WTC11 (cell line): ENCODE measurements around the gene HMGXB4. TPM values are rescaled to one million over a fixed set of nuclear protein-coding genes. Genes with fewer than 3 reads are reported as not detected.

Experiments used
- CBFB ChIP-seq: sonication (generic); formaldehyde crosslinking; IDR thresholded peaks from 2 replicates; pipeline ENCODE4 v1.8.1; 2022; ENCODE audit warnings: mild to moderate bottlenecking, low read depth, missing genetic modification reagents
- CREM ChIP-seq: sonication (generic); formaldehyde crosslinking; IDR thresholded peaks from 2 replicates; pipeline ENCODE4 v1.8.1; 2022; ENCODE audit warnings: mild to moderate bottlenecking, missing genetic modification reagents, moderate library complexity
- ESRRA ChIP-seq: sonication (generic); formaldehyde crosslinking; IDR thresholded peaks from 2 replicates; pipeline ENCODE4 v1.8.1; 2022; ENCODE audit warnings: mild to moderate bottlenecking, missing genetic modification reagents, borderline replicate concordance
- JUN ChIP-seq: sonication (generic); formaldehyde crosslinking; IDR thresholded peaks from 2 replicates; pipeline ENCODE4 v1.8.0; 2023; ENCODE audit warnings: mild to moderate bottlenecking, missing genetic modification reagents
- NFYB ChIP-seq: sonication (generic); formaldehyde crosslinking; conservative IDR thresholded peaks from 2 replicates; pipeline ENCODE4 v1.8.0; 2022; ENCODE audit warnings: low read depth, missing genetic modification reagents
- NR2C2 ChIP-seq: sonication (generic); formaldehyde crosslinking; IDR thresholded peaks from 2 replicates; pipeline ENCODE4 v1.8.0; 2022; ENCODE audit warnings: mild to moderate bottlenecking, missing genetic modification reagents
- SMAD3 ChIP-seq: sonication (generic); formaldehyde crosslinking; IDR thresholded peaks from 2 replicates; pipeline ENCODE4 v1.8.0; 2022; ENCODE audit warnings: missing genetic modification reagents, mild to moderate bottlenecking, borderline replicate concordance
- SP1 ChIP-seq: sonication (generic); formaldehyde crosslinking; conservative IDR thresholded peaks from 2 replicates; pipeline ENCODE4 v1.8.1; 2022; ENCODE audit warnings: missing genetic modification reagents
- total RNA-seq: library from RNA; stranded (reverse); gene quantifications from 3 replicates; pipeline ENCODE4 v1.2.3, GENCODE V29; 2021
- TF ChIP-seq, protein P1 (sequence below): sonication (generic); formaldehyde crosslinking; IDR thresholded peaks from 2 replicates; pipeline ENCODE4 v1.8.1; 2023; ENCODE audit warnings: mild to moderate bottlenecking, missing genetic modification reagents, borderline replicate concordance
- TF ChIP-seq, protein P2 (sequence below): sonication (generic); formaldehyde crosslinking; conservative IDR thresholded peaks from 2 replicates; pipeline ENCODE4 v1.8.1; 2023; ENCODE audit warnings: mild to moderate bottlenecking, low read depth, missing genetic modification reagents, moderate library complexity
- TF ChIP-seq, protein P3 (sequence below): fragments of 250-450 bp; sonication (Bioruptor Pico); IDR thresholded peaks from 2 replicates; pipeline ENCODE4 v1.9.0; 2021; ENCODE audit warnings: mild to moderate bottlenecking
- TF ChIP-seq, protein P4 (sequence below): sonication (generic); formaldehyde crosslinking; IDR thresholded peaks from 2 replicates; pipeline ENCODE4 v1.8.0; 2022; ENCODE audit warnings: mild to moderate bottlenecking, missing genetic modification reagents
- TF ChIP-seq, protein P5 (sequence below): sonication (generic); formaldehyde crosslinking; IDR thresholded peaks from 2 replicates; pipeline ENCODE4 v1.8.0; 2022; ENCODE audit warnings: mild to moderate bottlenecking, missing genetic modification reagents
- TF ChIP-seq, protein P6 (sequence below): sonication (generic); formaldehyde crosslinking; IDR thresholded peaks from 2 replicates; pipeline ENCODE4 v1.8.1; 2023; ENCODE audit warnings: mild to moderate bottlenecking, missing genetic modification reagents
- TF ChIP-seq, protein P7 (sequence below): sonication (generic); formaldehyde crosslinking; conservative IDR thresholded peaks from 2 replicates; pipeline ENCODE4 v1.8.1; 2022; ENCODE audit warnings: mild to moderate bottlenecking, missing genetic modification reagents
- TF ChIP-seq, protein P8 (sequence below): sonication (generic); formaldehyde crosslinking; IDR thresholded peaks from 2 replicates; pipeline ENCODE4 v1.8.0; 2023; ENCODE audit warnings: missing genetic modification reagents, mild to moderate bottlenecking, borderline replicate concordance

Gene HMGXB4
- total RNA-seq, 1 experiment from 2014 or later: 42.1 TPM

DNA sequence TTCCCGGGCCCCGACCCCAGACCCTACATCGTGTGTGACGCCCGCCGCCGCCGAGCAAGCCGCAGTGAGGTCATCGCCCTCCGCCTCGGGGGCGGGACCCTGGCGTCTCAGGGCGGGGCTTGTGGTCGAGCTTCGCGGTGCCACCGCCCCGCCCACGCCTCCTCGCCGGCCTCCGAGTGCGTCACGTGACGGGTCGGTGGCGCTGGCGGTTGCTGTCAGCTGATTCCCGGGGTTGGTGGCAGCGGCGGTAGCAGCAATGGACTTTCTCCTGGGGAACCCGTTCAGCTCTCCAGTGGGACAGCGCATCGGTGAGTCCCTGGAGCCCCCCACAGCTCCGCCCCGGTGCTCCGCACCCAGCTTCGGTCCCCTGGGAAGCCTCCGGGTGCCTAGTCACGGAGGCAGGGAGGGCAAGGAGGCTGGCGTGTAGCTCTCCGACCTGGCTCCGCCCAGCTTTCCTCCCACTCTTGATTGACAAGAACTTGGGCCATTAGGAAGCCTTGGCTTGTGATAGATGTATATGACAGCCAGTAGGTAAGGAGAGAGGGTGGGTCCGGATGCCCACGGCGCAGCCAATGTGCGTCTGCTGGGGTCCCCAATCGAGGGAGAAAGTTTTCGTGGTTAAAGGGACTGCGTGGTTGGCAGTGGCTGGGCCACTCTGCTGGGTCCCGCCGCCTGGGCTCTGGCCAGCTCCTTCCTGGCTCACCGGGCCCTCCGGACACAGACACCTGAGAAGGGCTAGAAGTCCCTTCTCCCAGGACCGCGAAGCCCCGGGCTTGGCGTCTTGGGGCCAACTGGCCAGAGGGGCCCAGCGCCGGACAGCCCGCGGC lies 42.6 kb downstream of the HMGXB4 start, which contains the start of gene TOM1 (continued):
- TF ChIP-seq, protein P1, sequence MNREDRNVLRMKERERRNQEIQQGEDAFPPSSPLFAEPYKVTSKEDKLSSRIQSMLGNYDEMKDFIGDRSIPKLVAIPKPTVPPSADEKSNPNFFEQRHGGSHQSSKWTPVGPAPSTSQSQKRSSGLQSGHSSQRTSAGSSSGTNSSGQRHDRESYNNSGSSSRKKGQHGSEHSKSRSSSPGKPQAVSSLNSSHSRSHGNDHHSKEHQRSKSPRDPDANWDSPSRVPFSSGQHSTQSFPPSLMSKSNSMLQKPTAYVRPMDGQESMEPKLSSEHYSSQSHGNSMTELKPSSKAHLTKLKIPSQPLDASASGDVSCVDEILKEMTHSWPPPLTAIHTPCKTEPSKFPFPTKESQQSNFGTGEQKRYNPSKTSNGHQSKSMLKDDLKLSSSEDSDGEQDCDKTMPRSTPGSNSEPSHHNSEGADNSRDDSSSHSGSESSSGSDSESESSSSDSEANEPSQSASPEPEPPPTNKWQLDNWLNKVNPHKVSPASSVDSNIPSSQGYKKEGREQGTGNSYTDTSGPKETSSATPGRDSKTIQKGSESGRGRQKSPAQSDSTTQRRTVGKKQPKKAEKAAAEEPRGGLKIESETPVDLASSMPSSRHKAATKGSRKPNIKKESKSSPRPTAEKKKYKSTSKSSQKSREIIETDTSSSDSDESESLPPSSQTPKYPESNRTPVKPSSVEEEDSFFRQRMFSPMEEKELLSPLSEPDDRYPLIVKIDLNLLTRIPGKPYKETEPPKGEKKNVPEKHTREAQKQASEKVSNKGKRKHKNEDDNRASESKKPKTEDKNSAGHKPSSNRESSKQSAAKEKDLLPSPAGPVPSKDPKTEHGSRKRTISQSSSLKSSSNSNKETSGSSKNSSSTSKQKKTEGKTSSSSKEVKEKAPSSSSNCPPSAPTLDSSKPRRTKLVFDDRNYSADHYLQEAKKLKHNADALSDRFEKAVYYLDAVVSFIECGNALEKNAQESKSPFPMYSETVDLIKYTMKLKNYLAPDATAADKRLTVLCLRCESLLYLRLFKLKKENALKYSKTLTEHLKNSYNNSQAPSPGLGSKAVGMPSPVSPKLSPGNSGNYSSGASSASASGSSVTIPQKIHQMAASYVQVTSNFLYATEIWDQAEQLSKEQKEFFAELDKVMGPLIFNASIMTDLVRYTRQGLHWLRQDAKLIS (CRISPR knock-in tag): no peak
- TF ChIP-seq, protein P2, sequence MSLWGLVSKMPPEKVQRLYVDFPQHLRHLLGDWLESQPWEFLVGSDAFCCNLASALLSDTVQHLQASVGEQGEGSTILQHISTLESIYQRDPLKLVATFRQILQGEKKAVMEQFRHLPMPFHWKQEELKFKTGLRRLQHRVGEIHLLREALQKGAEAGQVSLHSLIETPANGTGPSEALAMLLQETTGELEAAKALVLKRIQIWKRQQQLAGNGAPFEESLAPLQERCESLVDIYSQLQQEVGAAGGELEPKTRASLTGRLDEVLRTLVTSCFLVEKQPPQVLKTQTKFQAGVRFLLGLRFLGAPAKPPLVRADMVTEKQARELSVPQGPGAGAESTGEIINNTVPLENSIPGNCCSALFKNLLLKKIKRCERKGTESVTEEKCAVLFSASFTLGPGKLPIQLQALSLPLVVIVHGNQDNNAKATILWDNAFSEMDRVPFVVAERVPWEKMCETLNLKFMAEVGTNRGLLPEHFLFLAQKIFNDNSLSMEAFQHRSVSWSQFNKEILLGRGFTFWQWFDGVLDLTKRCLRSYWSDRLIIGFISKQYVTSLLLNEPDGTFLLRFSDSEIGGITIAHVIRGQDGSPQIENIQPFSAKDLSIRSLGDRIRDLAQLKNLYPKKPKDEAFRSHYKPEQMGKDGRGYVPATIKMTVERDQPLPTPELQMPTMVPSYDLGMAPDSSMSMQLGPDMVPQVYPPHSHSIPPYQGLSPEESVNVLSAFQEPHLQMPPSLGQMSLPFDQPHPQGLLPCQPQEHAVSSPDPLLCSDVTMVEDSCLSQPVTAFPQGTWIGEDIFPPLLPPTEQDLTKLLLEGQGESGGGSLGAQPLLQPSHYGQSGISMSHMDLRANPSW: no peak
- TF ChIP-seq, protein P3, sequence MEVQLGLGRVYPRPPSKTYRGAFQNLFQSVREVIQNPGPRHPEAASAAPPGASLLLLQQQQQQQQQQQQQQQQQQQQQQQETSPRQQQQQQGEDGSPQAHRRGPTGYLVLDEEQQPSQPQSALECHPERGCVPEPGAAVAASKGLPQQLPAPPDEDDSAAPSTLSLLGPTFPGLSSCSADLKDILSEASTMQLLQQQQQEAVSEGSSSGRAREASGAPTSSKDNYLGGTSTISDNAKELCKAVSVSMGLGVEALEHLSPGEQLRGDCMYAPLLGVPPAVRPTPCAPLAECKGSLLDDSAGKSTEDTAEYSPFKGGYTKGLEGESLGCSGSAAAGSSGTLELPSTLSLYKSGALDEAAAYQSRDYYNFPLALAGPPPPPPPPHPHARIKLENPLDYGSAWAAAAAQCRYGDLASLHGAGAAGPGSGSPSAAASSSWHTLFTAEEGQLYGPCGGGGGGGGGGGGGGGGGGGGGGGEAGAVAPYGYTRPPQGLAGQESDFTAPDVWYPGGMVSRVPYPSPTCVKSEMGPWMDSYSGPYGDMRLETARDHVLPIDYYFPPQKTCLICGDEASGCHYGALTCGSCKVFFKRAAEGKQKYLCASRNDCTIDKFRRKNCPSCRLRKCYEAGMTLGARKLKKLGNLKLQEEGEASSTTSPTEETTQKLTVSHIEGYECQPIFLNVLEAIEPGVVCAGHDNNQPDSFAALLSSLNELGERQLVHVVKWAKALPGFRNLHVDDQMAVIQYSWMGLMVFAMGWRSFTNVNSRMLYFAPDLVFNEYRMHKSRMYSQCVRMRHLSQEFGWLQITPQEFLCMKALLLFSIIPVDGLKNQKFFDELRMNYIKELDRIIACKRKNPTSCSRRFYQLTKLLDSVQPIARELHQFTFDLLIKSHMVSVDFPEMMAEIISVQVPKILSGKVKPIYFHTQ: no peak
- TF ChIP-seq JUN (CRISPR knock-in tag) (0 out of 2 replicates have a peak, but pooled peaks have one; percentile 25), ESRRA (CRISPR knock-in tag) (no peak), NFYB (CRISPR knock-in tag) (peak; percentile 99), CREM (CRISPR knock-in tag) (no peak), SP1 (peak; percentile 95), SMAD3 (no peak), CBFB (CRISPR knock-in tag) (peak; percentile 92), NR2C2 (CRISPR knock-in tag) (no peak)
- TF ChIP-seq, protein P4, sequence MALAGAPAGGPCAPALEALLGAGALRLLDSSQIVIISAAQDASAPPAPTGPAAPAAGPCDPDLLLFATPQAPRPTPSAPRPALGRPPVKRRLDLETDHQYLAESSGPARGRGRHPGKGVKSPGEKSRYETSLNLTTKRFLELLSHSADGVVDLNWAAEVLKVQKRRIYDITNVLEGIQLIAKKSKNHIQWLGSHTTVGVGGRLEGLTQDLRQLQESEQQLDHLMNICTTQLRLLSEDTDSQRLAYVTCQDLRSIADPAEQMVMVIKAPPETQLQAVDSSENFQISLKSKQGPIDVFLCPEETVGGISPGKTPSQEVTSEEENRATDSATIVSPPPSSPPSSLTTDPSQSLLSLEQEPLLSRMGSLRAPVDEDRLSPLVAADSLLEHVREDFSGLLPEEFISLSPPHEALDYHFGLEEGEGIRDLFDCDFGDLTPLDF (CRISPR knock-in tag): no peak
- TF ChIP-seq, protein P5, sequence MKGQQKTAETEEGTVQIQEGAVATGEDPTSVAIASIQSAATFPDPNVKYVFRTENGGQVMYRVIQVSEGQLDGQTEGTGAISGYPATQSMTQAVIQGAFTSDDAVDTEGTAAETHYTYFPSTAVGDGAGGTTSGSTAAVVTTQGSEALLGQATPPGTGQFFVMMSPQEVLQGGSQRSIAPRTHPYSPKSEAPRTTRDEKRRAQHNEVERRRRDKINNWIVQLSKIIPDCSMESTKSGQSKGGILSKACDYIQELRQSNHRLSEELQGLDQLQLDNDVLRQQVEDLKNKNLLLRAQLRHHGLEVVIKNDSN (CRISPR knock-in tag): peak; percentile 100
- TF ChIP-seq, protein P6, sequence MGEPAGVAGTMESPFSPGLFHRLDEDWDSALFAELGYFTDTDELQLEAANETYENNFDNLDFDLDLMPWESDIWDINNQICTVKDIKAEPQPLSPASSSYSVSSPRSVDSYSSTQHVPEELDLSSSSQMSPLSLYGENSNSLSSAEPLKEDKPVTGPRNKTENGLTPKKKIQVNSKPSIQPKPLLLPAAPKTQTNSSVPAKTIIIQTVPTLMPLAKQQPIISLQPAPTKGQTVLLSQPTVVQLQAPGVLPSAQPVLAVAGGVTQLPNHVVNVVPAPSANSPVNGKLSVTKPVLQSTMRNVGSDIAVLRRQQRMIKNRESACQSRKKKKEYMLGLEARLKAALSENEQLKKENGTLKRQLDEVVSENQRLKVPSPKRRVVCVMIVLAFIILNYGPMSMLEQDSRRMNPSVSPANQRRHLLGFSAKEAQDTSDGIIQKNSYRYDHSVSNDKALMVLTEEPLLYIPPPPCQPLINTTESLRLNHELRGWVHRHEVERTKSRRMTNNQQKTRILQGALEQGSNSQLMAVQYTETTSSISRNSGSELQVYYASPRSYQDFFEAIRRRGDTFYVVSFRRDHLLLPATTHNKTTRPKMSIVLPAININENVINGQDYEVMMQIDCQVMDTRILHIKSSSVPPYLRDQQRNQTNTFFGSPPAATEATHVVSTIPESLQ (CRISPR knock-in tag): no peak
- TF ChIP-seq, protein P7, sequence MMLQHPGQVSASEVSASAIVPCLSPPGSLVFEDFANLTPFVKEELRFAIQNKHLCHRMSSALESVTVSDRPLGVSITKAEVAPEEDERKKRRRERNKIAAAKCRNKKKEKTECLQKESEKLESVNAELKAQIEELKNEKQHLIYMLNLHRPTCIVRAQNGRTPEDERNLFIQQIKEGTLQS: no peak
- TF ChIP-seq, protein P8, sequence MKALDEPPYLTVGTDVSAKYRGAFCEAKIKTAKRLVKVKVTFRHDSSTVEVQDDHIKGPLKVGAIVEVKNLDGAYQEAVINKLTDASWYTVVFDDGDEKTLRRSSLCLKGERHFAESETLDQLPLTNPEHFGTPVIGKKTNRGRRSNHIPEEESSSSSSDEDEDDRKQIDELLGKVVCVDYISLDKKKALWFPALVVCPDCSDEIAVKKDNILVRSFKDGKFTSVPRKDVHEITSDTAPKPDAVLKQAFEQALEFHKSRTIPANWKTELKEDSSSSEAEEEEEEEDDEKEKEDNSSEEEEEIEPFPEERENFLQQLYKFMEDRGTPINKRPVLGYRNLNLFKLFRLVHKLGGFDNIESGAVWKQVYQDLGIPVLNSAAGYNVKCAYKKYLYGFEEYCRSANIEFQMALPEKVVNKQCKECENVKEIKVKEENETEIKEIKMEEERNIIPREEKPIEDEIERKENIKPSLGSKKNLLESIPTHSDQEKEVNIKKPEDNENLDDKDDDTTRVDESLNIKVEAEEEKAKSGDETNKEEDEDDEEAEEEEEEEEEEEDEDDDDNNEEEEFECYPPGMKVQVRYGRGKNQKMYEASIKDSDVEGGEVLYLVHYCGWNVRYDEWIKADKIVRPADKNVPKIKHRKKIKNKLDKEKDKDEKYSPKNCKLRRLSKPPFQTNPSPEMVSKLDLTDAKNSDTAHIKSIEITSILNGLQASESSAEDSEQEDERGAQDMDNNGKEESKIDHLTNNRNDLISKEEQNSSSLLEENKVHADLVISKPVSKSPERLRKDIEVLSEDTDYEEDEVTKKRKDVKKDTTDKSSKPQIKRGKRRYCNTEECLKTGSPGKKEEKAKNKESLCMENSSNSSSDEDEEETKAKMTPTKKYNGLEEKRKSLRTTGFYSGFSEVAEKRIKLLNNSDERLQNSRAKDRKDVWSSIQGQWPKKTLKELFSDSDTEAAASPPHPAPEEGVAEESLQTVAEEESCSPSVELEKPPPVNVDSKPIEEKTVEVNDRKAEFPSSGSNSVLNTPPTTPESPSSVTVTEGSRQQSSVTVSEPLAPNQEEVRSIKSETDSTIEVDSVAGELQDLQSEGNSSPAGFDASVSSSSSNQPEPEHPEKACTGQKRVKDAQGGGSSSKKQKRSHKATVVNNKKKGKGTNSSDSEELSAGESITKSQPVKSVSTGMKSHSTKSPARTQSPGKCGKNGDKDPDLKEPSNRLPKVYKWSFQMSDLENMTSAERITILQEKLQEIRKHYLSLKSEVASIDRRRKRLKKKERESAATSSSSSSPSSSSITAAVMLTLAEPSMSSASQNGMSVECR (CRISPR knock-in tag): peak; percentile 23; the same call in 1 of the 2 replicates
